ENCODE data around the gene GCSH. TPM values are rescaled to one million over a fixed set of nuclear protein-coding genes. Genes with fewer than 3 reads are reported as not detected.

The GCSH gene
- total and polyA plus RNA-seq, 2 of the 13 experiments (the other 11 are each of a cell fraction or from before 2014, with no cell fraction given), result 35.9 to 103 TPM

DNA sequence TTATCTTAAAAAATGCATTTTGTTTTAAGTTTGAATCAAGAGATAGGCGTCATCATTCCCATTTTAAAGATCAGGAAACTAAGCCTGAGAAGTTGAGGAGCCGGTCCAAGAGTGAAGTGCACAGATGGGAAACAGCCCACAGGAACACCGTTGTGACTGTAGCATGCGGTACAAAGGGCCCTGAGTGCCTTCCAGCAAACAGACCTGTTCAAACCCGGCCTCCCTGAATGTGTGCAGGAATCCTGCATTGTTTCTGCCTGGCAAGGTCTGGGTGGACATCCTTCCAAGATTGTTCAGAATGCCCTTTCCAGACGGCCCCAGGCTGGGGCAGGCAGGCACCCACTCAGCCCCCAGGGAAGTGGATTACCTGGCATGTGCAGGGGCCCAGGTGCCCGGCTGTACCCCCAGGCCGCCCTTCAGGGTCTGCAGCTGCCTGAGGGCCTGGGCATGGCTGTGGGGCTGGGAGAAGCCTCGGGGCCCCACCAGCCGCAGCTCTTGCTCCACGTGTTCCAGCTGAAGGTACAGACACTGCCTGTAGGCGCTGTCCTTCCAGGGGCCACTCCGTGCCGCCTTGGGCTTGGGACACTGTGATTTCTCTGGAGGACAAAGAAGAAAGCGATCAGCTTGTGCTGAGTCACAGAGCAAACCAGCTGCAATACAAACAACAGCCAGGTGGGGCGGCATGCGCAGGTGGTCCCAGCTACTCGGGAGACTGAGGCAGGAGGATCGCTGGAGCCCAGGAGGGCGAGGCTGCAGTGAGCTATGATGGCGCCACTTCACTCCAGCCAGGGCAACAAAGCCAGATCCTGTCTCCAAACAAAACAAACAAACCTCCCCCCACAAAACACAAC, 45.0 kb upstream of the GCSH start (continued):
- TF ChIP-seq ZBTB40 (IDR thresholded peaks at IDR 0.05), result no peak
- TF ChIP-seq ZBTB40 (CRISPR knock-in tag; IDR thresholded peaks at IDR 0.05), result peak; percentile 50; the same call in 1 of the 2 replicates
- TF ChIP-seq TFE3 (CRISPR knock-in tag; IDR thresholded peaks at IDR 0.05), result no peak
- TF ChIP-seq, protein P1, sequence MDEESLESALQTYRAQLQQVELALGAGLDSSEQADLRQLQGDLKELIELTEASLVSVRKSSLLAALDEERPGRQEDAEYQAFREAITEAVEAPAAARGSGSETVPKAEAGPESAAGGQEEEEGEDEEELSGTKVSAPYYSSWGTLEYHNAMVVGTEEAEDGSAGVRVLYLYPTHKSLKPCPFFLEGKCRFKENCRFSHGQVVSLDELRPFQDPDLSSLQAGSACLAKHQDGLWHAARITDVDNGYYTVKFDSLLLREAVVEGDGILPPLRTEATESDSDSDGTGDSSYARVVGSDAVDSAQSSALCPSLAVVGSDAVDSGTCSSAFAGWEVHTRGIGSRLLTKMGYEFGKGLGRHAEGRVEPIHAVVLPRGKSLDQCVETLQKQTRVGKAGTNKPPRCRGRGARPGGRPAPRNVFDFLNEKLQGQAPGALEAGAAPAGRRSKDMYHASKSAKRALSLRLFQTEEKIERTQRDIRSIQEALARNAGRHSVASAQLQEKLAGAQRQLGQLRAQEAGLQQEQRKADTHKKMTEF (CRISPR knock-in tag; IDR thresholded peaks at IDR 0.05), result peak; percentile 60; the same call in 1 of the 2 replicates
- no peak for TF ChIP-seq ZNF740 (CRISPR knock-in tag; IDR thresholded peaks at IDR 0.05)
- TF ChIP-seq, protein P2, sequence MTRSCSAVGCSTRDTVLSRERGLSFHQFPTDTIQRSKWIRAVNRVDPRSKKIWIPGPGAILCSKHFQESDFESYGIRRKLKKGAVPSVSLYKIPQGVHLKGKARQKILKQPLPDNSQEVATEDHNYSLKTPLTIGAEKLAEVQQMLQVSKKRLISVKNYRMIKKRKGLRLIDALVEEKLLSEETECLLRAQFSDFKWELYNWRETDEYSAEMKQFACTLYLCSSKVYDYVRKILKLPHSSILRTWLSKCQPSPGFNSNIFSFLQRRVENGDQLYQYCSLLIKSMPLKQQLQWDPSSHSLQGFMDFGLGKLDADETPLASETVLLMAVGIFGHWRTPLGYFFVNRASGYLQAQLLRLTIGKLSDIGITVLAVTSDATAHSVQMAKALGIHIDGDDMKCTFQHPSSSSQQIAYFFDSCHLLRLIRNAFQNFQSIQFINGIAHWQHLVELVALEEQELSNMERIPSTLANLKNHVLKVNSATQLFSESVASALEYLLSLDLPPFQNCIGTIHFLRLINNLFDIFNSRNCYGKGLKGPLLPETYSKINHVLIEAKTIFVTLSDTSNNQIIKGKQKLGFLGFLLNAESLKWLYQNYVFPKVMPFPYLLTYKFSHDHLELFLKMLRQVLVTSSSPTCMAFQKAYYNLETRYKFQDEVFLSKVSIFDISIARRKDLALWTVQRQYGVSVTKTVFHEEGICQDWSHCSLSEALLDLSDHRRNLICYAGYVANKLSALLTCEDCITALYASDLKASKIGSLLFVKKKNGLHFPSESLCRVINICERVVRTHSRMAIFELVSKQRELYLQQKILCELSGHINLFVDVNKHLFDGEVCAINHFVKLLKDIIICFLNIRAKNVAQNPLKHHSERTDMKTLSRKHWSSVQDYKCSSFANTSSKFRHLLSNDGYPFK (CRISPR knock-in tag; IDR thresholded peaks at IDR 0.05; ENCODE audit: borderline replicate concordance), result peak; percentile 64; the same call in 1 of the 2 replicates
- TF ChIP-seq, protein P3, sequence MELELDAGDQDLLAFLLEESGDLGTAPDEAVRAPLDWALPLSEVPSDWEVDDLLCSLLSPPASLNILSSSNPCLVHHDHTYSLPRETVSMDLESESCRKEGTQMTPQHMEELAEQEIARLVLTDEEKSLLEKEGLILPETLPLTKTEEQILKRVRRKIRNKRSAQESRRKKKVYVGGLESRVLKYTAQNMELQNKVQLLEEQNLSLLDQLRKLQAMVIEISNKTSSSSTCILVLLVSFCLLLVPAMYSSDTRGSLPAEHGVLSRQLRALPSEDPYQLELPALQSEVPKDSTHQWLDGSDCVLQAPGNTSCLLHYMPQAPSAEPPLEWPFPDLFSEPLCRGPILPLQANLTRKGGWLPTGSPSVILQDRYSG (CRISPR knock-in tag; IDR thresholded peaks at IDR 0.05), result 0 out of 2 replicates have a peak, but pooled peaks have one; percentile 33
- peak; percentile 57; the same call in 1 of the 2 replicates for TF ChIP-seq ZBTB38 (CRISPR knock-in tag; IDR thresholded peaks at IDR 0.05)
- no peak for TF ChIP-seq ZNF780A (CRISPR knock-in tag; IDR thresholded peaks at IDR 0.05)
- peak; percentile 69; the same call in 1 of the 2 replicates for TF ChIP-seq ZNF331 (CRISPR knock-in tag; IDR thresholded peaks at IDR 0.05)
